ENCODE measurements around the gene TBC1D17. TPM values are rescaled to one million over a fixed set of nuclear protein-coding genes. Genes with fewer than 3 reads are reported as not detected.

Gene TBC1D17
- total and polyA plus RNA-seq, 2 of the 13 experiments (the other 11 are each of a cell fraction or from before 2014, with no cell fraction given): 9.7 to 16.9 TPM

DNA sequence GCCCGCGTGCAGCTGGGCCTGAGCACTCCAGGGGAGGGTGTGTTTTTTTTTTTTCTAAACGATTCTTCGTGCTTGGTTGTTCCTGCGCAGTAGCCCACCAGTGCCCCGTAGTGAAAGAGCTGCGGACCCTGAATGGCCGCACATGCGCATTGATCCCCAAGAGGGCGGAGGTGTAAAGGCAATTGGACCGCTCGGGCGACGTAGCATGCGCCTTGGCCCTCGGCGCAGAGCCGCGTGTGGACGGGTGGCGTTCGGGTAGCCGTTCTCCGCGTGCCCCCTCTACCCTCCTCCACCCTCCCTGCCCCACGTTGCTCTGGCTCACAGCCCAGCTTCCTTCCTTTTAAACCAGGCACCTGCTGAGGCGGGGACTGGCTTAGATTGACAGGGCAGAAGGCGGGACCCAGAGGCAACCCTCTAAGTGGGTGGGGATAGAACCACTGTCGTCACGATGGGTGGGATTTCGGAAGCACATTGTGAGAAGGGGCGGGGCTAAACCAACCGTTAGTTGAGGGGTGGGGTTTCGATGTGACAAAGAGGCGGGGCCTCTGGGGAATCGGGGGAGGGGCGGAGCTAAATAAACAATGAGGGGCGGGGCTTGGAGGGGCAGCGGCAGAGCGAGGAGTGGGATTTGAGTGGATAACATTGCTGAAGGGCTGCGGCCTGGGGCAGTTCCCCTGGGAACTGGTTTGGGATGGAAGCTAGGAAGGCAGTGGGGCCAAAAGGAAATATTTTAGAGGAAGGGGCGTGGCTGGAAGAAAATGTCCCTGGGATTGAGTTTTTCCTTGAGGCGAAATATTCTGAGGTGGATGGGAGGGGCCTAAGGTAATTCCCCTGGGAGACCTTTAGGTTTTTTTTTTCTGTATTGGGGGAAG is 52.3 kb downstream of the TBC1D17 start (continued):
- TF ChIP-seq, protein P1, sequence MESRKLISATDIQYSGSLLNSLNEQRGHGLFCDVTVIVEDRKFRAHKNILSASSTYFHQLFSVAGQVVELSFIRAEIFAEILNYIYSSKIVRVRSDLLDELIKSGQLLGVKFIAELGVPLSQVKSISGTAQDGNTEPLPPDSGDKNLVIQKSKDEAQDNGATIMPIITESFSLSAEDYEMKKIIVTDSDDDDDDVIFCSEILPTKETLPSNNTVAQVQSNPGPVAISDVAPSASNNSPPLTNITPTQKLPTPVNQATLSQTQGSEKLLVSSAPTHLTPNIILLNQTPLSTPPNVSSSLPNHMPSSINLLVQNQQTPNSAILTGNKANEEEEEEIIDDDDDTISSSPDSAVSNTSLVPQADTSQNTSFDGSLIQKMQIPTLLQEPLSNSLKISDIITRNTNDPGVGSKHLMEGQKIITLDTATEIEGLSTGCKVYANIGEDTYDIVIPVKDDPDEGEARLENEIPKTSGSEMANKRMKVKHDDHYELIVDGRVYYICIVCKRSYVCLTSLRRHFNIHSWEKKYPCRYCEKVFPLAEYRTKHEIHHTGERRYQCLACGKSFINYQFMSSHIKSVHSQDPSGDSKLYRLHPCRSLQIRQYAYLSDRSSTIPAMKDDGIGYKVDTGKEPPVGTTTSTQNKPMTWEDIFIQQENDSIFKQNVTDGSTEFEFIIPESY (CRISPR knock-in tag; IDR thresholded peaks at IDR 0.05): 0 out of 2 replicates have a peak, but pooled peaks have one; percentile 35
- TF ChIP-seq MEIS1 (CRISPR knock-in tag; IDR thresholded peaks at IDR 0.05; ENCODE audit: borderline replicate concordance) (peak; percentile 34; the same call in 1 of the 2 replicates), SRSF9 (IDR thresholded peaks at IDR 0.05; ENCODE audit: borderline replicate concordance, insufficient read depth, low read depth, low read length, poor library complexity, severe bottlenecking) (no peak), ZNF510 (CRISPR knock-in tag; IDR thresholded peaks at IDR 0.05; ENCODE audit: low read depth) (0 out of 2 replicates have a peak, but pooled peaks have one; percentile 17), ZNF615 (CRISPR knock-in tag; IDR thresholded peaks at IDR 0.05; ENCODE audit: borderline replicate concordance) (no peak), KLF15 (CRISPR knock-in tag; IDR thresholded peaks at IDR 0.05; ENCODE audit: borderline replicate concordance) (0 out of 2 replicates have a peak, but pooled peaks have one; percentile 63), MAFK (conservative IDR thresholded peaks at IDR 0.05 in 1 of 2, IDR thresholded peaks at IDR 0.05 in 1 of 2; ENCODE audit: low read length in 2 of 2) (no peak), MXD4 (CRISPR knock-in tag; IDR thresholded peaks at IDR 0.05) (peak; percentile 90), NFE2L1 (CRISPR knock-in tag; IDR thresholded peaks at IDR 0.05; ENCODE audit: borderline replicate concordance) (no peak), RFX5 (IDR thresholded peaks at IDR 0.05; ENCODE audit: low read depth, low read length) (0 out of 2 replicates have a peak, but pooled peaks have one; percentile 43), RBM22 (optimal IDR thresholded peaks at IDR 0.05; ENCODE audit: low read length) (peak; percentile 65), ATRX (CRISPR knock-in tag; IDR thresholded peaks at IDR 0.05; ENCODE audit: borderline replicate concordance) (no peak), ZNF570 (CRISPR knock-in tag; IDR thresholded peaks at IDR 0.05; ENCODE audit: borderline replicate concordance) (no peak), ZZZ3 (CRISPR knock-in tag; IDR thresholded peaks at IDR 0.05; ENCODE audit: borderline replicate concordance) (no peak), MED13 (CRISPR knock-in tag; IDR thresholded peaks at IDR 0.05) (peak; percentile 22; the same call in 1 of the 2 replicates)
- TF ChIP-seq, protein P2, sequence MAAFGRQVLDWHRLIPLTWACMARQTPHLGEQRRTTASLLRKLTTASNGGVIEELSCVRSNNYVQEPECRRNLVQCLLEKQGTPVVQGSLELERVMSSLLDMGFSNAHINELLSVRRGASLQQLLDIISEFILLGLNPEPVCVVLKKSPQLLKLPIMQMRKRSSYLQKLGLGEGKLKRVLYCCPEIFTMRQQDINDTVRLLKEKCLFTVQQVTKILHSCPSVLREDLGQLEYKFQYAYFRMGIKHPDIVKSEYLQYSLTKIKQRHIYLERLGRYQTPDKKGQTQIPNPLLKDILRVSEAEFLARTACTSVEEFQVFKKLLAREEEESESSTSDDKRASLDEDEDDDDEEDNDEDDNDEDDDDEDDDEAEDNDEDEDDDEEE (CRISPR knock-in tag; IDR thresholded peaks at IDR 0.05): peak; percentile 69; the same call in 1 of the 2 replicates
- TF ChIP-seq, protein P3, sequence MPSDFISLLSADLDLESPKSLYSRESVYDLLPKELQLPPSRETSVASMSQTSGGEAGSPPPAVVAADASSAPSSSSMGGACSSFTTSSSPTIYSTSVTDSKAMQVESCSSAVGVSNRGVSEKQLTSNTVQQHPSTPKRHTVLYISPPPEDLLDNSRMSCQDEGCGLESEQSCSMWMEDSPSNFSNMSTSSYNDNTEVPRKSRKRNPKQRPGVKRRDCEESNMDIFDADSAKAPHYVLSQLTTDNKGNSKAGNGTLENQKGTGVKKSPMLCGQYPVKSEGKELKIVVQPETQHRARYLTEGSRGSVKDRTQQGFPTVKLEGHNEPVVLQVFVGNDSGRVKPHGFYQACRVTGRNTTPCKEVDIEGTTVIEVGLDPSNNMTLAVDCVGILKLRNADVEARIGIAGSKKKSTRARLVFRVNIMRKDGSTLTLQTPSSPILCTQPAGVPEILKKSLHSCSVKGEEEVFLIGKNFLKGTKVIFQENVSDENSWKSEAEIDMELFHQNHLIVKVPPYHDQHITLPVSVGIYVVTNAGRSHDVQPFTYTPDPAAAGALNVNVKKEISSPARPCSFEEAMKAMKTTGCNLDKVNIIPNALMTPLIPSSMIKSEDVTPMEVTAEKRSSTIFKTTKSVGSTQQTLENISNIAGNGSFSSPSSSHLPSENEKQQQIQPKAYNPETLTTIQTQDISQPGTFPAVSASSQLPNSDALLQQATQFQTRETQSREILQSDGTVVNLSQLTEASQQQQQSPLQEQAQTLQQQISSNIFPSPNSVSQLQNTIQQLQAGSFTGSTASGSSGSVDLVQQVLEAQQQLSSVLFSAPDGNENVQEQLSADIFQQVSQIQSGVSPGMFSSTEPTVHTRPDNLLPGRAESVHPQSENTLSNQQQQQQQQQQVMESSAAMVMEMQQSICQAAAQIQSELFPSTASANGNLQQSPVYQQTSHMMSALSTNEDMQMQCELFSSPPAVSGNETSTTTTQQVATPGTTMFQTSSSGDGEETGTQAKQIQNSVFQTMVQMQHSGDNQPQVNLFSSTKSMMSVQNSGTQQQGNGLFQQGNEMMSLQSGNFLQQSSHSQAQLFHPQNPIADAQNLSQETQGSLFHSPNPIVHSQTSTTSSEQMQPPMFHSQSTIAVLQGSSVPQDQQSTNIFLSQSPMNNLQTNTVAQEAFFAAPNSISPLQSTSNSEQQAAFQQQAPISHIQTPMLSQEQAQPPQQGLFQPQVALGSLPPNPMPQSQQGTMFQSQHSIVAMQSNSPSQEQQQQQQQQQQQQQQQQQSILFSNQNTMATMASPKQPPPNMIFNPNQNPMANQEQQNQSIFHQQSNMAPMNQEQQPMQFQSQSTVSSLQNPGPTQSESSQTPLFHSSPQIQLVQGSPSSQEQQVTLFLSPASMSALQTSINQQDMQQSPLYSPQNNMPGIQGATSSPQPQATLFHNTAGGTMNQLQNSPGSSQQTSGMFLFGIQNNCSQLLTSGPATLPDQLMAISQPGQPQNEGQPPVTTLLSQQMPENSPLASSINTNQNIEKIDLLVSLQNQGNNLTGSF (CRISPR knock-in tag; IDR thresholded peaks at IDR 0.05): no peak; the same call in none of the 2 replicates
- TF ChIP-seq, protein P4, sequence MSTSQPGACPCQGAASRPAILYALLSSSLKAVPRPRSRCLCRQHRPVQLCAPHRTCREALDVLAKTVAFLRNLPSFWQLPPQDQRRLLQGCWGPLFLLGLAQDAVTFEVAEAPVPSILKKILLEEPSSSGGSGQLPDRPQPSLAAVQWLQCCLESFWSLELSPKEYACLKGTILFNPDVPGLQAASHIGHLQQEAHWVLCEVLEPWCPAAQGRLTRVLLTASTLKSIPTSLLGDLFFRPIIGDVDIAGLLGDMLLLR (CRISPR knock-in tag; IDR thresholded peaks at IDR 0.05): 0 out of 2 replicates have a peak, but pooled peaks have one; percentile 28
